Gastrocnemius medialis (tissue), 4 donors: Measurements from ENCODE around the gene EMILIN2. TPM values are rescaled to one million over a fixed set of nuclear protein-coding genes. Genes with fewer than 3 reads are reported as not detected.

Experiments used
- ATAC-seq, 2 donors: fragments of 150-250 bp; one replicate each; pipeline ENCODE4 v1.9.1; 2016
- DNase-seq, 2 donors: peaks; one replicate each; pipeline ENCODE4 v3.0.0-alpha.2; 2019
- H3K27ac ChIP-seq, 4 donors: fragments of 200-600 bp; sonication (generic); 1 replicate in 1 of 4; 2 replicates in 3 of 4; pipeline ENCODE4 v1.5.1; 2016 to 2018; ENCODE audit warnings: mild to moderate bottlenecking in 2 of 4, moderate library complexity in 1 of 4
- H3K27me3 ChIP-seq, 3 donors: fragments of 200-600 bp; sonication (generic) in 2 of 3; 1 replicate in 1 of 3; 2 replicates in 2 of 3; pipeline versions ENCODE4 v1.5.1 to v1.6.0; 2016 to 2019; ENCODE audit warnings: mild to moderate bottlenecking in 1 of 3, moderate library complexity in 1 of 3
- H3K36me3 ChIP-seq, 2 donors: fragments of 200-600 bp; sonication (generic) in 1 of 2; one replicate each; pipeline ENCODE4 v1.5.1; 2017 to 2018
- H3K4me1 ChIP-seq, 2 donors: fragments of 200-600 bp; sonication (generic) in 1 of 2; one replicate each; pipeline ENCODE4 v1.5.1; 2016 to 2017; ENCODE audit warnings: mild to moderate bottlenecking in 2 of 2
- H3K4me3 ChIP-seq, 4 donors: fragments of 200-600 bp; sonication (generic) in 3 of 4; 1 replicate in 1 of 4; 2 replicates in 3 of 4; pipeline ENCODE4 v1.5.1; 2016 to 2019; ENCODE audit warnings: mild to moderate bottlenecking in 2 of 4
- H3K9me3 ChIP-seq, 3 donors: fragments of 200-600 bp; sonication (generic) in 2 of 3; 1 replicate in 1 of 3; 2 replicates in 2 of 3; pipeline ENCODE4 v1.5.1; 2016 to 2019
- CTCF ChIP-seq, 5 experiments: fragments of 450-650 bp in 3 of 5; fragments of 200-600 bp in 2 of 5; sonication (generic) in 2 of 5; IDR thresholded peaks in 4 of 5; conservative IDR thresholded peaks in 1 of 5; 1 replicate in 4 of 5; 2 replicates in 1 of 5; pipeline ENCODE4 v1.5.1; 2016 to 2019; ENCODE audit warnings: antibody characterized with exemption in 5 of 5, mild to moderate bottlenecking in 3 of 5, moderate library complexity in 3 of 5
- POLR2A ChIP-seq, 2 donors: fragments of 450-650 bp; IDR thresholded peaks; one replicate each; pipeline ENCODE4 v1.6.1; 2017; ENCODE audit warnings: antibody characterized with exemption in 2 of 2, mild to moderate bottlenecking in 2 of 2, moderate library complexity in 2 of 2
- in situ Hi-C, 4 donors: fragments of 200-750 bp; cut with MboI; loops; one replicate each; pipeline versions ENCODE4 v1.15.0 to v1.8.0; 2017; ENCODE audit warnings: low sequenced_read_pairs in 4 of 4
- intact Hi-C: fragments of 100-400 bp; cut with DNase I; formaldehyde crosslinking; loops from one replicate; pipeline ENCODE4 v1.15.1; 2023; ENCODE audit warnings: low total_unique reads
- total RNA-seq, 4 donors: library from RNA; depleted of rRNA; stranded (reverse); fragments of >200 nt; gene quantifications; one replicate each; pipeline versions ENCODE4 v1.1.0 to v1.2.3, GENCODE V29; 2016

The EMILIN2 gene
- total RNA-seq, 4 donors from 2014 or later, result 1.9 to 10.5 (median 5.6) TPM

GRCh38 chr18:2822213-2822921 is 24.4 kb upstream of the EMILIN2 start:
- intact Hi-C loops (no loop called here), in situ Hi-C loops (no loop called here)
- H3K4me3 ChIP-seq, result no peak overlapping the region
- H3K36me3 ChIP-seq, result no peaks in the 10 kb centered on the region
- H3K9me3 ChIP-seq, result no peaks in the 10 kb centered on the region
- no peak overlapping the region for H3K27ac ChIP-seq
- DNase-seq (no peak), ATAC-seq (no peak)
- H3K27me3 ChIP-seq, result no peaks in the 10 kb centered on the region
- TF ChIP-seq CTCF (IDR thresholded peaks at IDR 0.05 in 4 of 5, conservative IDR thresholded peaks at IDR 0.05 in 1 of 5), result no peak
- TF ChIP-seq POLR2A (IDR thresholded peaks at IDR 0.05), result no peak
- H3K4me1 ChIP-seq, result no peaks in the 10 kb centered on the region

GRCh38 chr18:2823202-2823601 is 23.6 kb upstream of the EMILIN2 start:
- Histone ChIP-seq H3K9me3 (no peaks in the 10 kb centered on the region), H3K4me3 (no peak overlapping the region), H3K4me1 (no peaks in the 10 kb centered on the region), H3K27ac (no peak overlapping the region), H3K36me3 (no peaks in the 10 kb centered on the region), H3K27me3 (no peaks in the 10 kb centered on the region)
- in situ Hi-C loops (no loop called here), intact Hi-C loops (no loop called here)
- DNase-seq (no peak), ATAC-seq (no peak)
- no peak for TF ChIP-seq CTCF (IDR thresholded peaks at IDR 0.05 in 4 of 5, conservative IDR thresholded peaks at IDR 0.05 in 1 of 5)
- no peak for TF ChIP-seq POLR2A (IDR thresholded peaks at IDR 0.05)

- no peak for TF ChIP-seq POLR2A (IDR thresholded peaks at IDR 0.05)
- intact Hi-C loops, result no loop called here
Measured at GRCh38 chr18:2823966-2824365, 22.8 kb upstream of the EMILIN2 start.

GRCh38 chr18:2824865-2825264 is 21.9 kb upstream of the EMILIN2 start:
- H3K4me1 ChIP-seq, result no peaks in the 10 kb centered on the region
- no peaks in the 10 kb centered on the region for H3K36me3 ChIP-seq
- DNase-seq (no peak), ATAC-seq (no peak)
- no peak overlapping the region for H3K4me3 ChIP-seq
- H3K27ac ChIP-seq, result no peak overlapping the region
- H3K27me3 ChIP-seq, result no peaks in the 10 kb centered on the region
- intact Hi-C loops, result no loop called here
- H3K9me3 ChIP-seq, result no peaks in the 10 kb centered on the region
- TF ChIP-seq CTCF (IDR thresholded peaks at IDR 0.05 in 4 of 5, conservative IDR thresholded peaks at IDR 0.05 in 1 of 5), result no peak
- no peak for TF ChIP-seq POLR2A (IDR thresholded peaks at IDR 0.05)
- in situ Hi-C loops, result no loop called here

More at GRCh38 chr18:2823966-2824365, 22.8 kb upstream of the EMILIN2 start:
- Histone ChIP-seq H3K9me3 (no peaks in the 10 kb centered on the region), H3K27me3 (no peaks in the 10 kb centered on the region), H3K27ac (no peak overlapping the region), H3K4me3 (no peak overlapping the region), H3K4me1 (no peaks in the 10 kb centered on the region), H3K36me3 (no peaks in the 10 kb centered on the region)
- no peak for ATAC-seq
- in situ Hi-C loops, result no loop called here
- no peak for DNase-seq

- no peak overlapping the region for H3K27ac ChIP-seq
- intact Hi-C loops, result no loop called here
- no peaks in the 10 kb centered on the region for H3K9me3 ChIP-seq
- no peaks in the 10 kb centered on the region for H3K4me1 ChIP-seq
- in situ Hi-C loops, result no loop called here
- H3K27me3 ChIP-seq, result no peaks in the 10 kb centered on the region
- TF ChIP-seq POLR2A (IDR thresholded peaks at IDR 0.05) (no peak), CTCF (IDR thresholded peaks at IDR 0.05 in 4 of 5, conservative IDR thresholded peaks at IDR 0.05 in 1 of 5) (no peak)
- DNase-seq (no peak), ATAC-seq (no peak)
- H3K4me3 ChIP-seq, result no peak overlapping the region
- H3K36me3 ChIP-seq, result no peaks in the 10 kb centered on the region
Measured at GRCh38 chr18:2825613-2826175, 21.1 kb upstream of the EMILIN2 start.
